HG03521 (cell line): Measurements from ENCODE around the gene NOCT.
"Not testable (repeated sequence)": the region's sequence is repeated elsewhere in the genome, so short reads cannot be mapped to it uniquely, and the experiment has no call there.

Experiments used
- ATAC-seq: cut with Tn5 transposase; IDR thresholded peaks from one replicate; pipeline ENCODE4 v1.9.1; 2021; ENCODE audit warnings: mild to moderate bottlenecking, moderate library complexity; ENCODE audit not compliant: unreplicated experiment

NOCT gene

GRCh38 chr4:139042981-139043460 lies 27.4 kb downstream of the NOCT start:
- no peak for ATAC-seq

DNA sequence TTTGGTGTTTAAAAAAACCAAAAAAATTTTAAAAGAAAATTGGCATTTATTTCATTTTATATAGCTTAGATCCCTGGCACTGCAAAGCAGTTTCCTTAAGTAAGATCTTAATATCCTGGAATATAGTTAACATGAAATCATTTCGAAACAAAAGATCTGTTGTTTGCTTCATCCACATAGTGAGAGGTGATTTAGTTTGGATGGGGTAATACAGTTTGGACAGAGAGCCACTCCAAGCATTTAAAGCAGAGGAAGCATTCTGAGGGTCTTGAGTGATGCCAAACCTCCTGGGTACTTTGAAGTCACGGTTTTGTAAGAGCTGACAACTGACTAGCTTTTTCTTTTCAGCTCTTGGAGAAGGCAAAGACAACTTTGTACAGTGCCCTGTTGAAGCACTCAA lies 28.7 kb downstream of the NOCT start:
- no peak for ATAC-seq

GRCh38 chr4:139048026-139048425 lies 32.4 kb downstream of the NOCT start:
- ATAC-seq, result no peak

- ATAC-seq, result no peak
Observed at GRCh38 chr4:139050446-139050845, 34.9 kb downstream of the NOCT start.

- ATAC-seq, result no peak
Observed at GRCh38 chr4:139053909-139054308, 38.3 kb downstream of the NOCT start.

- ATAC-seq, result no peak
Observed at GRCh38 chr4:139054791-139055505, 39.4 kb downstream of the NOCT start.

DNA sequence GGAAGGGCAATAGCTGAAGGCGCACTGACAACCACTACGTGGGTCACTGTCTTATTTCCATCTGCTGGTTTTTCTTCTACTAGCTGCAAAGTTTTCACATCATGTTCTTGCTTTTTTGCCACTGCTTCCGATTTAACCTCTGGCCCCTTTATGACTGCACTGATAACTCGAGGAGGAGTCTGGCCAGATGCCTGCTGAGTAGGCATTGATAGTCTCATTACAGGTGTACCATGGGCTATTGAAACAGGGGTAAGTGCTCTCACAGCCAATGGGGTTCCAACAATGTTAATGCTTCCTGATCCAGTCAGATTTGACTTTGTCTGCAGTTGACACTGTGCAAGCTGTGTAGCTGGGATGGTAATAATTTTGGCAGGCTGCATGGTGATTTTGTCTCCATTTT lies 43.4 kb downstream of the NOCT start:
- not testable (repeated sequence) for ATAC-seq

GRCh38 chr4:139060591-139060990 lies 45.0 kb downstream of the NOCT start:
- ATAC-seq, result no peak

DNA sequence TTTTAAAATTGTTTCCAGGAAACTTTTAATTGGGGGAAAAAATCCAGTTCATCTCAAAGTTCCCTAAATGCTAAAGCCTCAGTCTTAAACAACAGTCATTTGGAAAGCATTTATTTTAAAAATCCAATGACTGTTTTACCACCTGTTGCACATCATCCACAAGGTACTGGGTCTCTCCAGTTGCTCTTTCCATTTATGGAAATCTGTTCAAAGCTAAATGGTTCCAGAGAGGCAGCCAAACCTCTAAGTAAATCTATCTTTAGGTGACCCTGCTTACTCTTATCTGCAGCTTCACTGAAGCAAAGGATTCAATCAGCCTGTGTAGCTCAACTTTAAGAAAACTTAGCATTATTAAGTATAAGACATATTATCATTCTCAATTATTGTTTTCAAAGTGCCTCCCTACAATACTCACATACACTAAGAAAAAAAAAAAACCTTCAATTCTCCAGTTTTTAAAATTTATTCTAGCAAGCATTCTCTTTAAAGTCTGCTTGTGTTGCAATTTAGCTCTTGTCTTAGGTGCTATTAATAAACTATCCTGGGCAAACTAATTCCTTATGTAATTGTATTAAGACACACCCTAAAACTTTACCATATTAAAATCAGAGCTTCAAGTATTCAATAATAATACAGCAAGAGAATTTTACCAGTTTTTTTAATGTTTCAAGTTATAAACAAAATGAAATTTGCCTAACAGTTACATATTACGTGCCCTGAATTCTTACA lies 60.6 kb downstream of the NOCT start:
- ATAC-seq, result no peak

GRCh38 chr4:139077567-139078355 lies 62.2 kb downstream of the NOCT start:
- no peak for ATAC-seq

GRCh38 chr4:139078926-139079325 lies 63.3 kb downstream of the NOCT start:
- ATAC-seq, result no peak

DNA sequence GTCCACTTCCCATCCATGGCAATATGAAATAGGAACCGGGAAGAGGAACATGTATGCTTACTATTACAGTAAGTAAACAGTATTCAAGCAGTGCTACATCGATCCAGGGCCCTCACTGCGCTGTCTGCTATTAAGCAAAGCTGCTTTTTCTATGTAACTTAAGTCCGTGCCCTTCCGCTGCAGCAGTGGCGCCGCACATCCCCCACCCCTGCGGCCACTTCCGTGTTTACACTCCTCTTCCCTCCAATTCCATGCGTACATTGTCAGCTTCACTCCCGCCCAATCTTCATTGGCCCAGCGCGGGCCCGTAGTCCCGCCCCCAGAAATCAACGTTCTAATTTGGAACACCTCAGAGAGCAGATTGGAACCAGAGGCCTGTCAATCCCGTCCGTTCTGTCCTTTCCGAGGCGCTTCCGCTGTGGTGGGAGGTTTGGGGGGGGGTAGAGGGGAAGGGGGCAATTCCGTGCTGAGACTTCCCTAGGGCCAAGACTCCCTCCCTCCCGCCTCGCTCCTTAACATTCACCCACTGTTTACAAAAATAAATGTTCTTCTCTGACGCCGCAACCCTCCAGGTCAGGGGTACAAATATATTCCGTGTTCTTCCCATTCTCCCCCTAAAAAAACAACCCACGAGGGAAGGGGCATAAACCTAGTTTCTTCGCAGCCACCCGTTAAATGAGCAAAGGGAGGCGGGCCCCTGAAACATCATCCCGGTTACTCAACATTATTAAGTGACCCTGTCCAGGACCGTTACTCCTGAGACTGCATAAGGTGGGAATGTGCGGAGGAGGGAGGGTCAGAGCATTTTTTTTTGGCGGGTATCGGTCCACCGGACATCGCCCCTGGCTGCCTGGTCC lies 67.4 kb downstream of the NOCT start:
- peak; percentile 85 for ATAC-seq

- peak; percentile 28 for ATAC-seq
Observed at GRCh38 chr4:139083607-139083955, 68.0 kb downstream of the NOCT start.

- ATAC-seq, result peak; percentile 47
Observed at GRCh38 chr4:139083956-139084803, 68.6 kb downstream of the NOCT start.

- ATAC-seq, result no peak
Observed at GRCh38 chr4:139084804-139085093, 69.2 kb downstream of the NOCT start.

GRCh38 chr4:139085141-139085540 lies 69.6 kb downstream of the NOCT start:
- no peak for ATAC-seq

DNA sequence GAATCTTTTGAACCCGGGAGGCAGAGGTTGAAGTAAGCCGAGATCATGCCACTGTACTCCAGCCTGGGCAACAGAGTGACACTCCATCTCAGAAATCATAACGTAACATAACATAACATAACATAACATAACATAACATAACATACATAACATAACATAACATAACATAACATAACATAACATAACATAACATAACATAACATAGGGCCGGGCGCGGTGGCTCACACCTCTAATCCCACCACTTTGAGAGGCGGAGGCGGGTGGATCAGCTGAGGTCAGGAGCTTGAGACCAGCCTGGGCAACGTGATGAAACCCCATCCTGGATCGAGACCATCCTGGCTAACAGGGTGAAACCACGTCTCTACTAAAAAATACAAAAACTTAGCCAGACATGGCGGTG lies 76.7 kb downstream of the NOCT start:
- no peak for ATAC-seq
